ENCODE measurements around the gene TRIO.

Gene TRIO

GRCh38 chr5:14309199-14309598 is 166.1 kb downstream of the TRIO start:
- H2AFZ ChIP-seq (ENCODE audit: insufficient read depth, low read length, poor library complexity): no peak overlapping the region
- no peak overlapping the region for H4K12ac ChIP-seq (ENCODE audit: low read depth, low read length)
- H2BK120ac ChIP-seq (ENCODE audit: insufficient read depth, low read length, poor library complexity): no peak overlapping the region
- H4K8ac ChIP-seq (ENCODE audit: low read depth, low read length): no peak overlapping the region
- H3K14ac ChIP-seq (ENCODE audit: low read length): no peak overlapping the region
- peaks cover 16 to 45% of the 10 kb centered on the region in 2 experiments for H3K36me3 ChIP-seq (ENCODE audit: control insufficient read depth in 1 of 2, insufficient read depth in 2 of 2, low read length in 2 of 2)
- DNase-seq: no peak
- no peak overlapping the region for H2BK12ac ChIP-seq (ENCODE audit: low read length)
- no peak overlapping the region for H3K4me3 ChIP-seq (ENCODE audit: low read depth, low read length)
- no peaks in the 10 kb centered on the region for H3K4me1 ChIP-seq (ENCODE audit: control insufficient read depth in 1 of 2, insufficient read depth in 2 of 2, low read length in 2 of 2)
- H3K27me3 ChIP-seq (ENCODE audit: insufficient read depth, low read length): no peaks in the 10 kb centered on the region
- no peak overlapping the region for H2BK5ac ChIP-seq (ENCODE audit: low read depth, low read length, poor library complexity)
- H3K79me2 ChIP-seq (ENCODE audit: control insufficient read depth, insufficient read depth, low read length, poor library complexity): no peaks in the 10 kb centered on the region
- no peak overlapping the region for H3K4ac ChIP-seq (ENCODE audit: low read depth, low read length)
- no peak overlapping the region for H3K9ac ChIP-seq (ENCODE audit: low read length)
- no peak overlapping the region for H3K27ac ChIP-seq (ENCODE audit: low read depth, low read length)
- H4K91ac ChIP-seq (ENCODE audit: low read depth, low read length): no peak overlapping the region
- H3K4me2 ChIP-seq (ENCODE audit: low read length): no peak overlapping the region
- no peak overlapping the region for H3K18ac ChIP-seq (ENCODE audit: low read length)
- no peaks in the 10 kb centered on the region for H3K9me3 ChIP-seq (ENCODE audit: insufficient read depth, low read depth, low read length)
- H3K23ac ChIP-seq (ENCODE audit: low read length): no peak overlapping the region
- H2AK5ac ChIP-seq (ENCODE audit: low read length): no peak overlapping the region
- no peaks in the 10 kb centered on the region for H3K79me1 ChIP-seq (ENCODE audit: low read length)

DNA sequence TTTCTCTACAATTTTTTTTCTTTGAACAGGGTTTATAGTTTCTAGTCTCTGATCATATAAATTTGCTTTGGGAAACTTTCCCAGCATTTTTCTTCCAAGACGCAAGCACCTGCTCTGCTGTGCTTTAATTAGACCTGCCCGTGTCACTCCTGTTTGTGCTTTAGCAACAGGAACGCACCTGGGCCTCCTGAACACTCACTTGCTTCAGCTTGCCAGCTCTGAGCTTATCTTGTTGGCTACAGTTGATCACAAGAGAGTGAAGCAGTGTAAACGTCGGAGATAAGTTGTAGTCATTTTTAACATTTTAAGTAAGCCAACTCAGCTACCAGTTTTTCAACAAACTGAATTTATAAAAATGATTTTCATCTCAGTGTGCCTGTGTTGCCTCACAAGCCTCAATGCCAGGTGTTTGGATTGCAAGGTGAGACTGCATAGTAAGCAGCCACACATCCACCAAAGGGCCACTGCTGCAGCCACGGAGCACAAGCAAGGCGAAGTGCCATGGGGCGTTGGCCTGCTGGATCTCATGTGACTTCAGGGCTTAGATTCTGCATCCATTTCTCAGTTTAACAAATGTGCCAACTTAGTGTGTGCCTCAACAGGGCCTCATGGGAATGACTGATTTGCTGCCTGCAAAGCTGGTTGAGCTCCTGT is 166.9 kb downstream of the TRIO start:
- Histone ChIP-seq H3K27ac (ENCODE audit: low read depth, low read length) (no peak overlapping the region), H2BK12ac (ENCODE audit: low read length) (no peak overlapping the region), H3K23ac (ENCODE audit: low read length) (no peak overlapping the region), H3K9me3 (ENCODE audit: insufficient read depth, low read depth, low read length) (no peaks in the 10 kb centered on the region), H3K36me3 (ENCODE audit: control insufficient read depth in 1 of 2, insufficient read depth in 2 of 2, low read length in 2 of 2) (peaks cover 16 to 42% of the 10 kb centered on the region in 2 experiments), H4K91ac (ENCODE audit: low read depth, low read length) (no peak overlapping the region), H4K8ac (ENCODE audit: low read depth, low read length) (no peak overlapping the region), H3K4me2 (ENCODE audit: low read length) (no peak overlapping the region), H3K4ac (ENCODE audit: low read depth, low read length) (no peak overlapping the region), H3K4me1 (ENCODE audit: control insufficient read depth in 1 of 2, insufficient read depth in 2 of 2, low read length in 2 of 2) (no peaks in the 10 kb centered on the region), H2AK5ac (ENCODE audit: low read length) (no peak overlapping the region), H3K14ac (ENCODE audit: low read length) (no peak overlapping the region), H3K4me3 (ENCODE audit: low read depth, low read length) (peak overlapping the region; percentile 34), H3K79me1 (ENCODE audit: low read length) (no peaks in the 10 kb centered on the region), H3K79me2 (ENCODE audit: control insufficient read depth, insufficient read depth, low read length, poor library complexity) (no peaks in the 10 kb centered on the region), H3K9ac (ENCODE audit: low read length) (no peak overlapping the region), H2AFZ (ENCODE audit: insufficient read depth, low read length, poor library complexity) (no peak overlapping the region), H4K12ac (ENCODE audit: low read depth, low read length) (no peak overlapping the region), H3K18ac (ENCODE audit: low read length) (peak overlapping the region; percentile 33), H2BK5ac (ENCODE audit: low read depth, low read length, poor library complexity) (no peak overlapping the region), H3K27me3 (ENCODE audit: insufficient read depth, low read length) (no peaks in the 10 kb centered on the region), H2BK120ac (ENCODE audit: insufficient read depth, low read length, poor library complexity) (no peak overlapping the region)
- no peak for DNase-seq
- no CpG with 5 or more reads among the region's 8 CpGs for WGBS (ENCODE audit: extremely low coverage, insufficient coverage, insufficient read length)

DNA sequence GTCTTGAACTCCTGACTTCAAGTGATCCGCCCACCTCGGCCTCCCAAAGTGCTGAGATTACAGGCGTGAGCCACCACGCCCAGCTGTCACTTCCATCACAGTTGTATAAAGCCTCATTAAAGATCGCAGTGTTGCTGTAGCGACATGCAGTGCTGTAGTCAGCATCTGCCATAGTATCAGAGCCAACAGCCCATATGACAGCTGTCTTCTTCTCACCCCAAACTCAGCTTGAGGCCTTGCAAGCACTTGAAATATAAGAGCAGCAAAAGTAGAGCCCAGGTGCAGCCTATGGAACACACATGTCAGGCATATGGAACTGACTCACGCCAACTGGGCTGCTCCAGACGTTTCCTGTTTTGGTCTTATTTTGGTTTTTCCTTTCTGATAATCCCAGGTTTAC is 167.8 kb downstream of the TRIO start:
- Histone ChIP-seq H4K91ac (ENCODE audit: low read depth, low read length) (no peak overlapping the region), H3K36me3 (ENCODE audit: control insufficient read depth in 1 of 2, insufficient read depth in 2 of 2, low read length in 2 of 2) (peaks cover 15 to 38% of the 10 kb centered on the region in 2 experiments), H2AFZ (ENCODE audit: insufficient read depth, low read length, poor library complexity) (no peak overlapping the region), H3K9ac (ENCODE audit: low read length) (no peak overlapping the region), H3K79me1 (ENCODE audit: low read length) (no peaks in the 10 kb centered on the region), H2BK120ac (ENCODE audit: insufficient read depth, low read length, poor library complexity) (no peak overlapping the region), H3K27me3 (ENCODE audit: insufficient read depth, low read length) (no peaks in the 10 kb centered on the region), H3K14ac (ENCODE audit: low read length) (no peak overlapping the region), H3K23ac (ENCODE audit: low read length) (no peak overlapping the region), H3K9me3 (ENCODE audit: insufficient read depth, low read depth, low read length) (no peaks in the 10 kb centered on the region), H3K4me3 (ENCODE audit: low read depth, low read length) (no peak overlapping the region), H4K8ac (ENCODE audit: low read depth, low read length) (no peak overlapping the region), H3K4me2 (ENCODE audit: low read length) (no peak overlapping the region), H2AK5ac (ENCODE audit: low read length) (no peak overlapping the region), H3K18ac (ENCODE audit: low read length) (no peak overlapping the region), H3K27ac (ENCODE audit: low read depth, low read length) (no peak overlapping the region), H4K12ac (ENCODE audit: low read depth, low read length) (no peak overlapping the region), H3K4ac (ENCODE audit: low read depth, low read length) (no peak overlapping the region), H3K4me1 (ENCODE audit: control insufficient read depth in 1 of 2, insufficient read depth in 2 of 2, low read length in 2 of 2) (no peaks in the 10 kb centered on the region), H2BK12ac (ENCODE audit: low read length) (no peak overlapping the region), H2BK5ac (ENCODE audit: low read depth, low read length, poor library complexity) (no peak overlapping the region), H3K79me2 (ENCODE audit: control insufficient read depth, insufficient read depth, low read length, poor library complexity) (no peaks in the 10 kb centered on the region)
- WGBS (ENCODE audit: extremely low coverage, insufficient coverage, insufficient read length): no CpG with 5 or more reads among the region's 8 CpGs
- DNase-seq: no peak

- H3K9ac ChIP-seq (ENCODE audit: low read length): no peak overlapping the region
- H3K14ac ChIP-seq (ENCODE audit: low read length): no peak overlapping the region
- H3K79me2 ChIP-seq (ENCODE audit: control insufficient read depth, insufficient read depth, low read length, poor library complexity): no peaks in the 10 kb centered on the region
- H4K91ac ChIP-seq (ENCODE audit: low read depth, low read length): no peak overlapping the region
- H2BK120ac ChIP-seq (ENCODE audit: insufficient read depth, low read length, poor library complexity): no peak overlapping the region
- no peak overlapping the region for H3K18ac ChIP-seq (ENCODE audit: low read length)
- no peak overlapping the region for H4K8ac ChIP-seq (ENCODE audit: low read depth, low read length)
- H3K4me1 ChIP-seq (ENCODE audit: control insufficient read depth in 1 of 2, insufficient read depth in 2 of 2, low read length in 2 of 2): no peaks in the 10 kb centered on the region
- H3K4me3 ChIP-seq (ENCODE audit: low read depth, low read length): no peak overlapping the region
- DNase-seq: no peak
- H3K23ac ChIP-seq (ENCODE audit: low read length): no peak overlapping the region
- no peak overlapping the region for H2BK5ac ChIP-seq (ENCODE audit: low read depth, low read length, poor library complexity)
- H4K12ac ChIP-seq (ENCODE audit: low read depth, low read length): no peak overlapping the region
- H2AFZ ChIP-seq (ENCODE audit: insufficient read depth, low read length, poor library complexity): no peak overlapping the region
- no peak overlapping the region for H3K4me2 ChIP-seq (ENCODE audit: low read length)
- no peaks in the 10 kb centered on the region for H3K79me1 ChIP-seq (ENCODE audit: low read length)
- no peaks in the 10 kb centered on the region for H3K9me3 ChIP-seq (ENCODE audit: insufficient read depth, low read depth, low read length)
- no CpG with 5 or more reads among the region's 4 CpGs for WGBS (ENCODE audit: extremely low coverage, insufficient coverage, insufficient read length)
- no peak overlapping the region for H2BK12ac ChIP-seq (ENCODE audit: low read length)
- no peaks in the 10 kb centered on the region for H3K27me3 ChIP-seq (ENCODE audit: insufficient read depth, low read length)
- no peak overlapping the region for H3K27ac ChIP-seq (ENCODE audit: low read depth, low read length)
- peaks cover 27 to 39% of the 10 kb centered on the region in 2 experiments for H3K36me3 ChIP-seq (ENCODE audit: control insufficient read depth in 1 of 2, insufficient read depth in 2 of 2, low read length in 2 of 2)
- no peak overlapping the region for H2AK5ac ChIP-seq (ENCODE audit: low read length)
- H3K4ac ChIP-seq (ENCODE audit: low read depth, low read length): no peak overlapping the region
Measured at GRCh38 chr5:14313986-14314690, 171.0 kb downstream of the TRIO start.

Measured in trophoblast cell (in vitro differentiated cells and primary cell).